Endometrial microvascular endothelial cells (primary cell): Measurements from ENCODE around the gene GALNT11. TPM values are rescaled to one million over a fixed set of nuclear protein-coding genes. Genes with fewer than 3 reads are reported as not detected.
"Not testable (repeated sequence)": the region's sequence is repeated elsewhere in the genome, so short reads cannot be mapped to it uniquely, and the experiment has no call there.

ENCODE experiments used
- in situ Hi-C: cut with HindIII; loops from 2 replicates; pipeline ENCODE4 v1.10.0; 2017; ENCODE audit warnings: low sequenced_read_pairs, low pct_unique_long_range_greater_than_20kb; ENCODE audit errors: inconsistent ontology term
- total RNA-seq: library from RNA; depleted of rRNA; stranded (reverse); fragments of >200 nt; gene quantifications from one replicate; pipeline ENCODE4 v1.2.3, GENCODE V29; 2015; ENCODE audit errors: inconsistent ontology term

Gene GALNT11
- total RNA-seq, 1 donor from 2014 or later, result 46.0 TPM

DNA sequence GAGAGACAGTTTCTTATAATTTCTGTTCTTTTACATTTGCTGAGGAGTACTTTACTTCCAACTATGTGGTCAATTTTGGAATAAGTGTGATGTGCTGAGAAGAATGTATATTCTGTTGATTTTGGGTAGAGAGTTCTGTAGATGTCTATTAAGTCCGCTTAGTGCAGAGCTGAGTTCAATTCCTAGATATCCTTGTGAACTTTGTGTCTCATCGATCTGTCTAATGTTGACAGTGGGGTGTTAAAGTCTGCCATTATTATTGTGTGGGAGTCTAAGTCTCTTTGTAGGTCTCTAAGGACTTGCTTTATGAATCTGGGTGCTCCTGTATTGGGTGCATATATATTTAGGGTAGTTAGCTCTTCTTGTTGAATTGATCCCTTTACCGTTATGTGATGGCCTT is 38.3 kb downstream of the GALNT11 start:
- in situ Hi-C loops, result not testable (repeated sequence)

DNA sequence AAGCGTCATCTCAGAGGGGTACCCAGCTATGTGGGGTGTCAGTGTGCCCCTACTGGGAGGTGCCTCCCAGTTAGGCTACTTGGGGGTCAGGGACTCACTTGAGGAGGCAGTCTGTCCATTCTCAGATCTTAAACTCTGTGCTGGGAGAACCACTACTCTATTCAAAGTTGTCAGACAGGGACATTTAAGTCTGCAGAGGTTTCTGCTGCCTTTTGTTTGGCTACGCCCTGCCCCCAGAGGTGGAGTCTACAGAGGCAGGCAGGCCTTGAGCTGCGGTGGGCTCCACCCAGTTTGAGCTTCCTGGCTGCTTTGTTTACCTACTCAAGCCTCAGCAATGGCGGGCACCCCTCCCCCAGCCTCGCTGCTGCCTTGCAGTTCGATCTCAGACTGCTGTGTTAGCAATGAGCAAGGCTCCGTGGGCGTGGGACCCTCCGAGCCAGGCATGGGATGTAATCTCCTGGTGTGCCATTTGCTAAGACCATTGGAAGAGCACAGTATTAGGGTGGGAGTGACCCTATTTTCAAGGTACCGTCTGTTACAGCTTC is 40.4 kb downstream of the GALNT11 start:
- in situ Hi-C loops, result not testable (repeated sequence)

DNA sequence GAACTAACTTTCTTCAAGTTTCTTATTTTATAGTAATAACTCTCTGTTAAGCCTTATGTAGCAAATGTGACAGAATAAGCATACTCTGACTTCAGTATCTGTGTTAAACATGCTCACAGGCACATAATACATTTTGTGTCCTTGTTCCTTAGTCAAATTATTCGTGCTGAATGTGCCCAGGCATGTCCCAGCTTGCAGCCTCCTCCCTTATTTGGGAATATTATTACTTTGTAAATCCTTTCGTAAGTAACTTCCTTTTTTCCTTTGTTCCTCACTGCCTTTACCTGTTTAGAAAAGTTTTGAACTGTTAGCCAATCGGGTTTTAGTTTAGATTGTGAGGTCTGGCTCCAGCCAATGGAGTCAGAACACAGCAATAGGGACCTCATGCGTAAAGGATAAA is 46.9 kb downstream of the GALNT11 start:
- in situ Hi-C loops, result no loop called here

DNA sequence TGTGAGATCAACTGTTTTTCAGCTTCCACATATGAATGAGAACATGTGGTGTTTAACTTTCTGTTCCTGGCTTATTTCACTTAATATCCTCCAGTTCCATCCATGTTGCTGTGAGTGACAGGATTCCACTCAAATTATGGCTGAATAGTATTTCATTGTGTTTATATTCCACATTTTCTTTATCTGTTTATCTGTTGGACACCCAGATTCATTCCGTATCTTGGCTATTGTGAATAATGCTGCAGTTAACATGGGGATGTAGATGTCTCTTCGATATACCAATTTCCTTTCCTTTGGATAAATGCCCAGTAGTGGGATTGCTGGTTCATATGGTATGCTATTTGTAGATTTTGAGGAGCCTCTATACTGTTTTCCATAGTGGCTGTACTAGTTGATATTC is 47.9 kb downstream of the GALNT11 start:
- in situ Hi-C loops, result no loop called here

DNA sequence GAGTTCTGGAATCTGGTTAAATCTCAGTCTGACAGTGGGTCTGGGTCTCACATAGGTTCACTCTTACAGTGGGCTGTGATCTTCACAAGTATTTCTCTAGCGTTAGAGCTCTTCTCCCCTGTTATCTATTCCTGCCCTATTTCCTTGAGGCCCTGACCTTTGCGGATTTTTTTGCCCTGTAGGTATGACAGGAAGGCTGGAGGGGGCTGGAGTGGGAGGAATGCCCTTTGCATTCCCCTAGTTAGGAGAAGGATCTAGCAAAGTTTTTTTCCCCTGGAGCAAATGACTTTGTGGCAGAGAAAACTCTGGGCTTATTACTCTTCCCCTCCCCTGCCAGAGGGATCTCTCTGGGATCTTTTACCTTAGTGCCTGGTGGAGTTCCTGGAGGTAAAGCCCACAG is 49.2 kb downstream of the GALNT11 start:
- in situ Hi-C loops, result no loop called here

DNA sequence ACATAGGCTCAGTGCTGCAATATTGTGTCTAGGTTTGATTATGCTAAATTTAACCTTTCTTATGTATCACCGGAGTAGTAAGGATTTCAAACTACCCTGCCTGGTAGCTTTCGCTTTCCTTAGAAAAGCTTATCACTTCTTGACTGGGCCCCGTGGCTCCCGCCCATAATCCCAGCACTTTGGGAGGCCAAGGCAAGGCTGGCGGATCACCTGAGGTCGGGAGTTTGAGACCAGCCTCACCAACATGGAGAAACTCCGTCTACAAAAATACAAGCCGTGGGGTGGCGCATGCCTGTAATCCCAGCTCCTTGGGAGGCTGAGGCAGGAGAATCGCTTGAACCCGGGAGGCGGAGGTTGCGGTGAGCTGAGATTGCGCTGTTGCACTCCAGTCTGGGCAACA is 49.9 kb downstream of the GALNT11 start:
- in situ Hi-C loops, result not testable (repeated sequence)

DNA sequence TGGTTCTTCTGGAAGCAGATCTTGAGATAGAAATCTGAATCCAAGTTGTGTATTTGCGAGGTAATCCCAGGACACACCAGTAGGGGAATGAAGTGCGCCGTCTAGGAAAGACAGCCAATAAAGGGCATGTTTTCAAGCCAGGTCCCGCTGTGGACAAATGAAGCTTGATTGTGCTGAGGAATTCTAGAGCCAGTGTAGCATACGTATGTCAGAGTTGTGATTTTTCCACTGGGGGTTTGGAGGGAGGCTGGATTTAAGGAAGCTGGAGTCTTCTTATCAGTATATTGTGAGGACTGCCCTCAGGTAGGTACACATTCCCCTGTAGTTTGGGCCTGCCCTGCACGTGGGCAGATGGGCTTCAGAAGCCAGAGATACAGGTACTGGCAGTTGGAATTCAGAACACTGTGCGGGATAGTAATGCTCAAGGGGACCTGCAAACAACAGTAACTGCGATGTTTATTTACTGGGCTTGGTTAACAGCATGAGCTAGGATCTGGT is 50.9 kb downstream of the GALNT11 start:
- in situ Hi-C loops, result no loop called here

DNA sequence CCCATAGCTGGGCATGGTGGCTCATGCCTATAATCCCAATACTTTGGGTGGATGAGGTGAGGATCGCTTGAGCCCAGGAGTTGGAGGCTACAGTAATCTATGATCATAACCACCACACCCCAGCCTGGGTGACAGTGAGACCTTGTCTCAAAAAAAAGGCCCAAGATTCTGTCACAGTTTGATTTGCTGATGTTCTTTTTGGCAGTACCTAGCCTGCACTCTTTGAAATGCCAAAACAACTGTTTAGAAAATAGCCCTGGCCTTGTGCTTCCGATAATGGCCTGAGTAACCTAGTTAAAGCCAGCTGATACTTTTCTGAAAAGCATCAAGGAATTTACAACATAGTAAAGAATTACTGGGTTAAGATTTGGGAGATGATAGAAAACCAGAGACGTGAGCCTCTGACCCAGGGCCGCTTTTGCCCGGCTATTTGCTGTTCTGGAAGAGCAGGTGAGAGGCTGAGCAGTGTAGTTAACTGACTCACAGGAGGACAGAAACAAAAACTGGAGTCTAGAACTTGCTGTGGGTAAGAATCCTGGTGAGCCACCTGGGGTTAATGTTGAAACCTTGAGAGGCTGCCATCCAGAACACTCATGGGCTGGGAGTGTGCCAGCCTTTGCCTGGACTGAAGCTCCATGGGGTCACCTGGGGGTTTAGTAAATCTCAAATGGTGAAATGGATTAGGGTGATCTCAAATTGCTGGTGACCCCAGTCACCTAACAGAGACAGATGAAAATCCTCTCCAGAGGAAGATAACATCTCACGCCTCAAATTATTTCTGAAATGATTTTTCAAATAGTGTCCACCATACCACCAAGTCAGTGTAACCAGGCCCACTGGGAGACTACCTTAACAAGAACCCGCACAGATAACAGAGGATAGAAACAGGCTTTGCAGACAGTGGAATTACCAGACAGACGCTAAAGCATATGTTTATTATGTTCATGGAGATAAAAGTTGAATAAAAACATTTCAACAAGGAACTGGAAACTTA is 51.8 kb downstream of the GALNT11 start:
- in situ Hi-C loops, result no loop called here

DNA sequence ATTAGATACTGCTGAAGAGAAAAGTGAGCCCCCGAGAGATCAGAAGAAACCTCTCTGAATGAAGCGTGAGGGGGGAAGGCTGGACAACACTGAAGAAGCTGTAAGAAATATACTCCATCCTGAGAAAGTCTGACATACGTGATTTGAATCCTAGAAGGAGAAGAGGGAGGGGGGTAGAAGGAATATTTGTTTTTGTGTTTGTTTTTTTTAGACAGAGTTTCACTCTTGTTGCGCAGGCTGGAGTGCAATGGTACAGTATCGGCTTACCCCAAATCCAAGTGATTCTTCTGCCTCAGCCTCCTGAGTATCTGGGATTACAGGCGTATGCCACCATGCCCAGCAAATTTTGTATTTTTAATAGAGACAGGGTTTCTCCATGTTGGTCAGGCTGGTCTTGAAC is 52.6 kb downstream of the GALNT11 start:
- in situ Hi-C loops, result no loop called here

DNA sequence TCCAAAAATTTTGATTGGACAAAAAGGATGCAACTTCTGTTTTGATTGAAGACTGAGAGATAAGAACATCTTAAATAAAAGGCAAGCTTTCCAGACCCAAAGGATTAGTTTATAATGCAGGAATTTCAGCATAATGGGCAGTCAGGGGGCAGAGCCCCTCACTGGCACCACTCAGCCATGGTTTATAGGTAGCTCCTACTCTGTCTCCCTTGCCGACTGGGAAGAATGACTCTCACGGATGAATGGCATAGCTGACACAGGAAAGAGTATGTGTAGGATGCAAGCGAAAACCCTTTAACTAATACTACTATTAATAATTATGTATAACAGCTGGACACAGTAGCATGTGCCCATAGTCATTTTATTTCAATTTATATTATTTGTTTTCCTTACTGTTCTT is 53.3 kb downstream of the GALNT11 start:
- in situ Hi-C loops, result no loop called here

DNA sequence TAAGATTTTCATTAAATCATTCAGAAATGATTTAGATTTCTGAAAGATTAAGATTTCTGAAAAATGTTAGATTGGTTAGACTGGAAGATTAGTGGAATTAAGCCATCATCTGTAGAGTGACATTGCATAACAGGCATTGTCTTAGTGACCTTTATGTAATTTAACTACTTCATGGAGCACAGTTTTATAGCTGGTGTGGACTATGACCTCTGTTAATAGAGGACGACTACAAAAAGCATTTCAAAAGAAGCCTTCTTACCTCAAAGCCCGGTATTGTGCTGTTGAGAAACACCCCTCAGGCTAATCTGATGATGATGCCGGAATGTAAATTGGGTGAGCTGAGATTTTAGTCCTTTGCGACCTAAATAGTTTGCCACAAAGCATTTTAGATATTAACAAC is 55.6 kb downstream of the GALNT11 start:
- in situ Hi-C loops, result no loop called here

DNA sequence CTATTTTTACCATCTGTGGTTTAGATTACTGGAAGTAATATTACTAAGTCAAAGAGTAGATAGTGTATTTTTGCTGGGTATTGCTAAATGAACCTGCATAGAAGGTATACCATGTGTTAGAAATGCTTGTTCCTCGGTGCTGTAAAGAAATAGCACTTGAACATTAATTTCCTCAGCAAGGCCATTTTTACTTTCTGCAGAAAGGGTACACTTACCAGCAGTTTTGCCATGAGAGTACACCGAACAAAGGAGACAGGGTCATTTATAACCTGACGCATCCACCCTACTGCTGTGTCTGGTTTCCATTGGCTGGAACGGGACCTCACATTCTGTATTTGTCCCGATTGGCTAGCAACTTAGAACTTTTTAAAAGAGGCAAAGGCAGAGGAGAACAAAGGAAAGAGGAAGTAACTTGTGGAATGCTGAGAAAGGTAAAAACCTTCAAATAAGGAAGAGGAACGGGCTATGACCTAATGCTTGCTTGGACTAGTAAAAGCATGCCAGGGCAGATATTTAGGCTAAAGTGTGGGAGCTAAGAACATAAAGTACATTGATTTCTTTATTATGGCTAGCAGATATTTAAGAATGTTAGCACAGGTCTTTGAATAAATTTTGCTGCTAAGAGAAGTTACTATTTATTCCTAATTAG is 56.7 kb downstream of the GALNT11 start:
- in situ Hi-C loops, result not testable (repeated sequence)

DNA sequence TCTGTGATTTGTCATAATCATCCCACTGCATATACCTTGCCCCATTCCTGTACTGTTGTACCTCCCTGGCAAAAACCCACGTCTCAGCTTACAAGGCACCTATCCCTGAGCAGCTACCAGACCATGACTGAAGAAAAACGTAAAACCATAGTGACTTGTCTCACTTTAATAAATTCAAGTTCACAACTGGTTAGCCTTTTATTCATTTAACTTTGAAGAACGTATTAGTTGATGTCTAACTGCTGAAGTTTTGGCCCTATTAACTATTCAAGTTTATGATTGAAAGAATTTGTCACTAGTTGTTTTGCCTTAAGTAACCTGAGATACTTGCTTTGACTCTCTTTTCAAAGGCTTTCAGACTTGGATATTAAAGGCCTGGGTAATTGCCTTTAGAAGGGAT is 59.7 kb downstream of the GALNT11 start:
- in situ Hi-C loops, result no loop called here

DNA sequence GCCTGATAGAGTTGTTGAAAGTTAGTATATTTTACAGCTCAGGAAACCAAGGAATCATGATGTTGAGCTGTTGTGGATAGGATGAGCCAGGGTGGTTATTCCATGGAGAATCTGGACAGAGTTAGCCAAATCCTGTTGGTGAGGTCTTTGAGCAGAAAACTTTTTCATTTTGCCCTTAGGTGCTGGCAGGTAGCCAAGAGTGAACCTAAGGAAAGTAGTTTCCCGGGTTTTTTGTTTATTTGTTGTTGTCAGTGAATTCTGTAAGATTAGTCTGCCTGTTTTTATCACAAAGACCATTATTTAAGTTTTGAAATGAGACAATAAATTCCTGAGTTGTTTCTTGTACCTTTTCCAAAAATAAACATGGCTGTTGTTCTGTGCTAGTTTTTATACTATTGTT is 61.0 kb downstream of the GALNT11 start:
- in situ Hi-C loops, result no loop called here

DNA sequence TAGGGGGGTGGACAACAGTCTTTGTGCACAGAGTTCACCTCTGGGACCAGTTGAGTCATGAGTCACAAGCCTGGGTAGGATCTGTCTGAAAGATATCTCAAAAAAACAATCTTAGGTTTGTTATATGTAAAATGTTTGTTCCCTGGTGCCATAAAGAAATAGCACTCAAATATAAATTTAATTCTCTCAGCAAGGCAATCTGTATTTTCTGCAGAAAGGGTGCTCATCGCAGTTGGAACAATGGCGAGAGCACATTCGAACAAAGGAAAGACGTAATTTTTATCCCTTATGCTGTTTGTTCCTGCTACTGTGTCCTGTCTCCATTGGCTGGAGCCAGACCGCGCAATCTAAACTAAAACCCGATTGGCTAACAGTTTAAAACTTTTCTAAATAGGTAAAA is 63.7 kb downstream of the GALNT11 start:
- in situ Hi-C loops, result no loop called here

DNA sequence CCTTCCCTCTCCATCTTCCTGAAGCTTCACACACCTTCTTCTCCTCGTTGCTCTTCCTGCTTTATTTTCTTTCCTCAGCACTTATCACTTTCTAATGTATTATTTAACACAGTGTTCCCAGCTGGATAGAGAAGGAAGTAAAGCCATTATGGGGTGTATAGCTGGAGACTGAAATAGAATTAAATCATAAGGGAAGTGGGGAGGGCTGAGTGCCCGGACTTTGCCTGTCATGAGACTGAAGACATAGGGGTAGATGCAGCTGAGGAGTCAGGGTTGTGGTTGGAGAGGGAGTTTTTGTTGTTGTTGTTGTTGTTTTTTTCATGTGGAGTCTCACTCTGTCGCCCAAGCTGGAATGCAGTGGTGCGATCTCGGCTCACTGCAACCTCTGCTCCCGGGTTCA is 65.3 kb downstream of the GALNT11 start:
- in situ Hi-C loops, result no loop called here

DNA sequence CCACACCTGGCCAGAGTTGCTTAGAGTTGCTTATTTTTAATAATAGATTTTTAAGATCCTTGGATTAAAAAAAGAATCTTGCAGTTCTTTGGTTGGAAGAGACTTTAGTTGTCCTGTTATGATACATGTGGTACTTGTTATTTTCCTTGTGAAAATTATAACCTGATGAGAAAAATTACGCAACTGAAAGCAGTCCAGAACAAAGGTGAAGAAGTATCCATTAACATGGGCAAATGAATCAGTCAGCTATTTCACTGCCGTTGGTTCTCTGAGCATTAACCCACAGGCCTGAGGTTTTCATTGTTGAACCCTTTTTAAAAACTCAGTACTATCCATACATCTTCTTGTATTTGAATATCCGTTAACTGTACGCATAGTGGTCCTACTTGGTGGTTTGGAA is 68.2 kb downstream of the GALNT11 start:
- in situ Hi-C loops, result no loop called here

DNA sequence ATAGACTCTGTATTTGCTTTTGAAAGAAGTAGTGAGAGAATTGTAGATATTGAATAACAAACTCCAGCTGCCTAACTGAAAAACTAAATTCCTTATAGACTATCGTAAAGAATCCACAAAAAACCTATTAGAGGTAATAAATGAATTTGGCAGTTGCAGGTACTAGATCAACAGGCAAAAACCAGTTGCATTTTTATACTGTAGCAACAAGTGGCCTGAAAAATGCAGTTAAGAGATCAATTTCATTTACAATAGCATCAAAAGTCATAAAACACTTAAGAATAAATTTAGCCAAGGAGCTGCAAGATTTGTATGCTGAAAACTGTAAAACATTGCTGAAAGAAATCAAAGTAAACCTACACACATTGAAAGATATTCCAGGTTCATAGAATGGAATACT is 70.3 kb downstream of the GALNT11 start:
- in situ Hi-C loops, result no loop called here

DNA sequence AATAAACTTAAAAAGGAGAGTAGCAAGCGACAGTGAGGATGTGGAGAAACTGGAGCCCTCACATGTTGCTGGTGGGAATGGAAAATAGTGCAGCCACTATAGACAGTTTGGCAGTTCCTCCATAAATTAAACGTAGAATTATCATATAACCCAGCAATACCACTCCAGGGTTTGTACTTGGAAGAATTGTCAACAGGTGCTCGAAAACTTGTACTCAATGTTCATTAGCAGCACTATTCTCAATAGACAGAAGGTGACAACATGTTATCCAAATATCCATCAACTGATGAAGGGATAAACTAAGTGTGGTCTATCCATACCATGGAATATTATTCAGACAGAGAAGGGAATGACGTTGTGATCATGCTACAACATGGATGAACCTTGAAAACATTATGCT is 71.9 kb downstream of the GALNT11 start:
- in situ Hi-C loops, result no loop called here

DNA sequence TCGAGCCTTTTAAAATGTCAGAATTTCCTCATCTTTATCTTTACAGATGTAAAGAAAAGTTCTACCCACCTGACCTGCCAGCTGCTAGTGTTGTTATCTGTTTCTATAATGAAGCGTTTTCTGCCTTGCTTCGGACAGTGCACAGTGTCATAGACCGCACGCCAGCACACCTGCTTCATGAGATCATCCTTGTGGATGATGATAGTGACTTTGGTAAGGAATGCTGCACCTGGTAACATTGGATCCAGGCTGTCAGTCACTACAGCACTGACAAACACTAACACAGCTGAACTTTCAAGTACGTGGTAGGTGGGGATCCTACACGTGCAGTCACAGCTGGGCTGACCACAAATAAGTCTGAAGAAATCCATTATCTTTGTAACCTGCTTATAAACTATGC is 77.6 kb downstream of the GALNT11 start:
- in situ Hi-C loops, result no loop called here
